Vagina (tissue), 2 donors: ENCODE measurements around the gene LRRC4C. TPM values are rescaled to one million over a fixed set of nuclear protein-coding genes. Genes with fewer than 3 reads are reported as not detected.

ENCODE experiments used
- DNase-seq, 2 donors: peaks; one replicate each; pipeline ENCODE4 v3.0.0-alpha.2; 2017; ENCODE audit errors: extremely low spot score in 2 of 2
- H3K27ac ChIP-seq: fragments of 200-600 bp; sonication (generic); one replicate; pipeline ENCODE4 v1.5.1; 2019
- H3K27me3 ChIP-seq: fragments of 200-600 bp; sonication (generic); one replicate; pipeline ENCODE4 v1.5.1; 2019
- H3K36me3 ChIP-seq, 2 donors: fragments of 200-600 bp; sonication (generic); one replicate each; pipeline ENCODE4 v1.5.1; 2017 to 2019
- H3K4me1 ChIP-seq: fragments of 200-600 bp; sonication (generic); one replicate; pipeline ENCODE4 v1.5.1; 2019
- H3K4me3 ChIP-seq, 2 donors: fragments of 200-600 bp; sonication (generic); 1 replicate in 1 of 2; 2 replicates in 1 of 2; pipeline ENCODE4 v1.5.1; 2016 to 2019
- H3K9me3 ChIP-seq: fragments of 200-600 bp; sonication (generic); one replicate; pipeline ENCODE4 v1.5.1; 2019
- POLR2A ChIP-seq, 2 donors: fragments of 450-650 bp; IDR thresholded peaks; one replicate each; pipeline ENCODE4 v1.6.1; 2017; ENCODE audit warnings: antibody characterized with exemption in 2 of 2, mild to moderate bottlenecking in 2 of 2, moderate library complexity in 2 of 2
- POLR2AphosphoS5 ChIP-seq, 2 donors: sonication (generic); formaldehyde crosslinking; IDR thresholded peaks; one replicate each; pipeline ENCODE4 v1.9.0; 2017; ENCODE audit warnings: antibody characterized with exemption in 2 of 2, mild to moderate bottlenecking in 2 of 2, low read depth in 1 of 2; ENCODE audit not compliant: insufficient read depth in 1 of 2
- intact Hi-C: fragments of 100-400 bp; cut with DNase I; formaldehyde crosslinking; loops from one replicate; pipeline ENCODE4 v1.15.1; 2023
- total RNA-seq: library from RNA; depleted of rRNA; stranded (reverse); fragments of >200 nt; gene quantifications from one replicate; pipeline ENCODE4 v1.2.3, GENCODE V29; 2016
- TF ChIP-seq, protein P1 (sequence below), 3 experiments: fragments of 450-650 bp in 2 of 3; fragments of 200-600 bp in 1 of 3; sonication (generic) in 1 of 3; IDR thresholded peaks; one replicate each; pipeline ENCODE4 v1.5.1; 2017 to 2019; ENCODE audit warnings: antibody characterized with exemption in 3 of 3, mild to moderate bottlenecking in 2 of 3, moderate library complexity in 2 of 3

LRRC4C gene
- total RNA-seq, 1 donor from 2014 or later = 5.6 TPM

DNA sequence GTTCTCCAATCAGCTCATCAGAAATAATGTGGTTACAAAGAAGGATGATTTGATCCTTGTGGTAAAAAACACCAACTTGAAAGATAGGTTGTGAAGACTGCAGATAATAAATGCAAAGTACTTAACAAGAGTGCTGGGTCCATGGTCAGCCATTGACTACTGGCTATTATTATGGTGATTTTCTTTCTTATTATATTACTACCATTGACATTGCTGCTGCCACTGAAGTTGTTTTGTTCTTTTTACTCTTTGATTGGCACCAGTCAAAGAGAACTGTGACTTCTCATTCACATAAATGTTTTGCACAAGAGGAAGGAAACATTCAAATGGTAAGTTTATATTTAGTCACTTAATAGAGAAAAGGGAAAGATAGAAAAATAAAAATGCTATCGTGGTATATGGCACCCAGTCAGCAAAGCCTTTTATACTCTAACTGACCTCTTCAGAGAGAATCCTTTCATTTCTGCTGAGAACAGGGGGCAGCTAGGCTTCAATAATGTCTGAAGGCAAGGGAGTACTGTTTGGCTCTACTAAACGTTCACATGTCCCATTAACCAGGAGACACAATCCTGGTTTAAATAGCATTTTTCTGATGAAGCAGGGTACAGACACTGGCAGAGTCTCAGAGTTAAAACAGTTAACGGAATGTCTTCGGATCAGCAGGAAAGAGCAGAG is 64.8 kb downstream of the LRRC4C start:
- DNase-seq = no peak
- intact Hi-C loops = no loop called here
- no peaks in the 10 kb centered on the region for H3K4me1 ChIP-seq
- H3K9me3 ChIP-seq = no peaks in the 10 kb centered on the region
- H3K27ac ChIP-seq = no peak overlapping the region
- no peaks in the 10 kb centered on the region for H3K27me3 ChIP-seq
- no peak overlapping the region for H3K4me3 ChIP-seq
- TF ChIP-seq, protein P1, sequence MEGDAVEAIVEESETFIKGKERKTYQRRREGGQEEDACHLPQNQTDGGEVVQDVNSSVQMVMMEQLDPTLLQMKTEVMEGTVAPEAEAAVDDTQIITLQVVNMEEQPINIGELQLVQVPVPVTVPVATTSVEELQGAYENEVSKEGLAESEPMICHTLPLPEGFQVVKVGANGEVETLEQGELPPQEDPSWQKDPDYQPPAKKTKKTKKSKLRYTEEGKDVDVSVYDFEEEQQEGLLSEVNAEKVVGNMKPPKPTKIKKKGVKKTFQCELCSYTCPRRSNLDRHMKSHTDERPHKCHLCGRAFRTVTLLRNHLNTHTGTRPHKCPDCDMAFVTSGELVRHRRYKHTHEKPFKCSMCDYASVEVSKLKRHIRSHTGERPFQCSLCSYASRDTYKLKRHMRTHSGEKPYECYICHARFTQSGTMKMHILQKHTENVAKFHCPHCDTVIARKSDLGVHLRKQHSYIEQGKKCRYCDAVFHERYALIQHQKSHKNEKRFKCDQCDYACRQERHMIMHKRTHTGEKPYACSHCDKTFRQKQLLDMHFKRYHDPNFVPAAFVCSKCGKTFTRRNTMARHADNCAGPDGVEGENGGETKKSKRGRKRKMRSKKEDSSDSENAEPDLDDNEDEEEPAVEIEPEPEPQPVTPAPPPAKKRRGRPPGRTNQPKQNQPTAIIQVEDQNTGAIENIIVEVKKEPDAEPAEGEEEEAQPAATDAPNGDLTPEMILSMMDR (IDR thresholded peaks at IDR 0.05) = no peak
- TF ChIP-seq POLR2AphosphoS5 (IDR thresholded peaks at IDR 0.05; ENCODE audit: insufficient read depth in 1 of 2, low read depth in 1 of 2) (no peak), POLR2A (IDR thresholded peaks at IDR 0.05) (no peak)
- no peaks in the 10 kb centered on the region for H3K36me3 ChIP-seq

DNA sequence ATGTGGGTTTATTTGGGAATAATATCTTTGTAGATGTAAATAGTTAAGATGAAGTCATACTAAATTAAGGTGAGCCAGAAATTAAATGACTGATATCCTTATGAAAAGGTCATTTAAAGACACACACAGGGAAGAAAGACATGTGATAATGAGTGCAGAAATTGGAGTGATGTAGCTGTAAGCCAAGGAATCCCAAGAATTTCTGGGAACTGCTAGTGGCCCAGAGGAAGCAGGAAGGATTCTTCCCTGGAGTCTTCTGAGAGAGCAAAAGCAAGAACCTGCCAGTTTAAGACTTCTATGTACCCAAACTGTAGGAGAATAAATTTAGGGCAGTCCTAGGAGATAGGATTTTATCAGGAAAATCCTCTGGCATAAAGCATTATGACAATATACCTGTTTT is 66.9 kb downstream of the LRRC4C start:
- intact Hi-C loops = no loop called here
- Histone ChIP-seq H3K4me1 (no peaks in the 10 kb centered on the region), H3K36me3 (no peaks in the 10 kb centered on the region), H3K4me3 (no peak overlapping the region), H3K9me3 (no peaks in the 10 kb centered on the region), H3K27ac (no peak overlapping the region), H3K27me3 (no peaks in the 10 kb centered on the region)
- no peak for DNase-seq
- TF ChIP-seq, protein P1 (IDR thresholded peaks at IDR 0.05) = no peak
- TF ChIP-seq POLR2A (IDR thresholded peaks at IDR 0.05) (no peak), POLR2AphosphoS5 (IDR thresholded peaks at IDR 0.05; ENCODE audit: insufficient read depth in 1 of 2, low read depth in 1 of 2) (no peak)

DNA sequence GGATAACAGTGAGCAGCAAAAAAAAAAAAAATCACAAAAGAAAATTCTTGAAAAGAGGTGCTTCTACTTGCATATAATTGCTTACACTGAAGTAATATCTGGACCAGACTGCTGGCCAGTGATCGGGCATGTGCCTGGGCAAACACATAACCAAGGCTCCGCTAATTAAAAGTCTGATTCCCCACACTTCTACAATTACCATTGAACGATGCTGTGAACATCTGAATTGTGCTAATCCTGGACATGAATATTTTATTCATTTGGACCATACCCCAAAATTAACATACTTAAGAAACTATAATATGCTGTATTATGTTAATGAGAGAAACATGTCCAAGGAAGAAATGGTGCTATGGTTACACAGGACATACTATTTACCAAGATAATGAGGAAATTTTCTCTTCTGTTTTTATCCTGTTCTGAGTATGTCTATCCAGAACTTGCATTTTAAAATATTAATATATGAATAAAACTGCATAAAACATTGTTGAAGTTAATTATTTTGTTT is 69.8 kb downstream of the LRRC4C start:
- Histone ChIP-seq H3K36me3 (no peaks in the 10 kb centered on the region), H3K9me3 (no peaks in the 10 kb centered on the region), H3K4me1 (no peaks in the 10 kb centered on the region), H3K4me3 (no peak overlapping the region), H3K27me3 (no peaks in the 10 kb centered on the region), H3K27ac (no peak overlapping the region)
- TF ChIP-seq, protein P1 (IDR thresholded peaks at IDR 0.05) = no peak
- TF ChIP-seq POLR2AphosphoS5 (IDR thresholded peaks at IDR 0.05; ENCODE audit: insufficient read depth in 1 of 2, low read depth in 1 of 2) (no peak), POLR2A (IDR thresholded peaks at IDR 0.05) (no peak)
- intact Hi-C loops = no loop called here
- no peak for DNase-seq

DNA sequence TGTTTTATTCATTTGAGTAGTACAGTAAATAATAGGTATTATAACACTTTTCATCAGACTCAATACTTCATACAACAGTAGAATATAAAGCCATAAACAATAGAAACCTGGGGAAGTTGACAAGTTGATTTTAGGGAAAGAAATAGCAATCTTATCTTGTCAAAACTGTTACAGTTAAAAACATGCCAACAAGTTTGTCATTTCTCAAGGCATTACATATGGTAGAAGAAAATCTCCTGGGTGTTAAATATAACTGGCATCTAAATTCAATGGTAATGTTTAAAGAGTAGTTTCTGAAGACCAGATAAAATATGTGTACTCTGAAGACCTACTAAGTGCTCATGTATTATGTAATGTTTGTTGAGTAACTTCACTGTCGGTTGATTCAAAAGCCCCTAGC is 75.1 kb downstream of the LRRC4C start:
- H3K9me3 ChIP-seq = no peaks in the 10 kb centered on the region
- intact Hi-C loops = no loop called here
- H3K4me1 ChIP-seq = no peaks in the 10 kb centered on the region

DNA sequence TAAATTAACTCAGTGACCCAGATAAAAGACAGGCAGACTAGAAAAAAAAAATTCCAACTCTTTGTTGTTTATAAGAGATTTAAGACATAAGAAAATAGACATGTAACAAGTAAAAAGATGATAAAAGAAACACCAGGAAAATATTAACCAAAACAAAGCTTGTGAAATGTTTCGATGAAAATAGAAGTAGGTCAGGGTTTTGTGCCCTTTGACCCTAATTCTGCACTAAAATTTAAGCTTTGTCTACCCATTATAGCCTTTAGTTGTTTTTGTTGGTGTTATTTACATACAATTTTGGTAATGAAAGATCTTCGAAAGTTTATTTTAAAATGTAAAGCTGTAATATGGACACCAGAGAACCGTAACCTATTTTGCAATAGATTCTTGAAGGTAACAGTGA is 75.7 kb downstream of the LRRC4C start:
- intact Hi-C loops = no loop called here
- Histone ChIP-seq H3K27me3 (no peaks in the 10 kb centered on the region), H3K4me1 (no peaks in the 10 kb centered on the region), H3K4me3 (no peak overlapping the region), H3K9me3 (no peaks in the 10 kb centered on the region), H3K27ac (no peak overlapping the region), H3K36me3 (no peaks in the 10 kb centered on the region)
- TF ChIP-seq, protein P1 (IDR thresholded peaks at IDR 0.05) = no peak
- TF ChIP-seq POLR2A (IDR thresholded peaks at IDR 0.05) (no peak), POLR2AphosphoS5 (IDR thresholded peaks at IDR 0.05; ENCODE audit: insufficient read depth in 1 of 2, low read depth in 1 of 2) (no peak)
- DNase-seq = no peak

More for the DNA sequence above, 75.1 kb downstream of the LRRC4C start:
- TF ChIP-seq, protein P1 (IDR thresholded peaks at IDR 0.05) = no peak
- TF ChIP-seq POLR2A (IDR thresholded peaks at IDR 0.05) (no peak), POLR2AphosphoS5 (IDR thresholded peaks at IDR 0.05; ENCODE audit: insufficient read depth in 1 of 2, low read depth in 1 of 2) (no peak)
- no peaks in the 10 kb centered on the region for H3K36me3 ChIP-seq
- no peaks in the 10 kb centered on the region for H3K27me3 ChIP-seq
- H3K4me3 ChIP-seq = no peak overlapping the region
- DNase-seq = no peak
- no peak overlapping the region for H3K27ac ChIP-seq
